ENCODE results near the gene MCC. TPM values are rescaled to one million over a fixed set of nuclear protein-coding genes. Genes with fewer than 3 reads are reported as not detected.

Gene MCC
- total RNA-seq, 1 donor from 2014 or later = 47.7 TPM

GRCh38 chr5:113319256-113320053 is 168.8 kb downstream of the MCC start:
- DNase-seq = no peak

GRCh38 chr5:113317636-113318035 is 170.6 kb downstream of the MCC start:
- DNase-seq = no peak

GRCh38 chr5:113311301-113311700 is 177.0 kb downstream of the MCC start:
- no peak for DNase-seq

DNA sequence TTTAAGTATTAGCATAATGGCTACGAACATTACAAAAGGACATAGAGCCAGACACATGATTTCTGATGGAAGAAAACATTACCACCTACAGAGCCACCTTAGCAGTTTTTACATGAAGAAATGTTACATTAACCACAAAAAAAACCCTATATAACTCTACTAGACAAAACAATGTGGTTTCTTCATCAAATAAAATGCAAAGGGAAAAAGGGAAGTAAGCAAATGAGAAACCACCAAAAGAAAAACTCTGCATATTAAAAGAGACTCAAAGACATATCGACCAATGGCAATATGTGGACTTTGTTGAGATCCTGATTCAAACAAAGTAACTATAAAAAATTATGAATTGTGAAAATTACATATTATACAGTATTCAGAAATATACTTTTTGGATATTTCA is 186.1 kb downstream of the MCC start:
- no peak for DNase-seq

DNA sequence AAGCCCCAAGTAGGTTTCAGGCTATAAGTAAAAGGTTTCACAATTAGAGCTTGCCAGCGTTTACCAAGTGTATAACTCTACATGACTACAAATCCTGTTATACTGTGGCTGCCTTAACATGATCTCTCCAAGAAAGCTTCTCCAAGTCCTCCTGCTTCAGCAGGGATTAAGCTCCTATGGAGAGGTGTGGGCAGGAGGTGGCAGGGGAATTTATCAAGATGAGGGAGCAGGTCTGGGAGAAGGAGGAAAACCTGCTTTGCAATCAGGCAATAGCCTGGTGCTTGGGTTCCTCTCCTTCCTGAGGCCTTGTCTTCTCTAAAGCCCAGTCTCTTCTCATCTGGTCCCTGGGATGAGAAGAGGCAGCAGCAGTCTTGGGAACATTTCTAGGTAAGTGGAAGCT is 188.7 kb downstream of the MCC start:
- no peak for DNase-seq

GRCh38 chr5:113296676-113297075 is 191.6 kb downstream of the MCC start:
- DNase-seq = no peak

DNA sequence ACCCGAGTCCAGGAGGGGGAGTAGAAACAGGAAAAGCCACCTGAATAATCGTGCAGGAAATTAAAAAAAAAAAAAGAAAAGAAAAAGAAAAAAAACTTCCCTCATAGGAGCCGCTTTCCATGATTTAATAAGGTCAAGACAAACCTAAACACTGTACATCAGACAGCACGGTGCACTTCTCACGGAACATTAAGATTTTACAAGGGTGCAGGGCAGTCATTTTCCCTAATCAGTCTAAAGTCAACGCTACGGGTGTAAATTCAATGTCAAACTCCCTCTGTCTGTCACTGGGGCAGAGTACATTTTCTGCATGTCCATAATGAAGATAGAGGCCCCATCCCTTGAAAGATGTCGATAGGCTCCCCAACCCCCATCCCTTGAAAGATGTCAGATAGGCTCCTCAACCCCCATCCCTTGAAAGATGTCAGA is 193.1 kb downstream of the MCC start:
- no peak for DNase-seq

GRCh38 chr5:113294311-113295110 is 193.7 kb downstream of the MCC start:
- peak; percentile 90 for DNase-seq

- peak; percentile 34 for DNase-seq
These were observed 194.3 kb downstream of the MCC start for GRCh38 chr5:113293975-113294310.

- peak; percentile 49 for DNase-seq
These were observed 194.9 kb downstream of the MCC start for GRCh38 chr5:113293068-113293974.

DNA sequence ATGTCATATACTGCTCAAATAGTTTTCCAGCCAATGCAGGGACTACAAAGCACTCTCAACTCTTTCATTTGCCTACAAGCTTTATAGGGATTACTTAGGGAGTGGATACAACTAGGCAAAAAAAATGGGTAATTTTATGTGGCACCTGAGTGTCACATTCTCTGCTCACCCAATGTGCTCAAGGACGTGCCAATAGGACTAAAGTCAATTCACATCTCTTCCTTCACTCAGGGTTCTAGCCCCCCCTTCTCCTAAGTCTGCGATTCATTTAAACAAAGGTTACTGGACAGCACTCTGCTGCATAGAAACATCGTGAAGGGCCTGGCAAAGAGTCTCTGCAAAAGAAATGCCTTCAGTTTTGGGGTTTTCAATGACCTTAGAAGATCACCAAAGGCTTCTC is 195.8 kb downstream of the MCC start:
- peak; percentile 56 for DNase-seq

DNA sequence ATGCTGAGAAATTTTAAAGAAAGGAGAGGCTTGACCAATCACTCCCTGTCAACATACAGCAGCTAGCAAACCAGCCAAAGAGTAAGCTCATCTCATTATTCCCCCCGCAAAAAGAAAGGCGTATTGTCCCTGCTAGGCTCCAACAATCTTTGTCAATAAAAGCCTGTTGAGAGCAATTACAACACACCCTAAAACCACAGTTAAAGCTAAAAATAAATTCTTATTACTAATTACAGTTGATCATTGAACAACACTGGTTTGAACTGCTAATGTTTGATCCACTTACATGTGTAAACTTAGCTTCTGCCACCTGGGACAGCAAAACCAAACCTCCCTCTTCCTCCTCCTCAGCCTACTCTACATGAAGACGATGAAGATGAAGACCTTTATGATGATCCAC is 204.7 kb downstream of the MCC start:
- DNase-seq = no peak

DNA sequence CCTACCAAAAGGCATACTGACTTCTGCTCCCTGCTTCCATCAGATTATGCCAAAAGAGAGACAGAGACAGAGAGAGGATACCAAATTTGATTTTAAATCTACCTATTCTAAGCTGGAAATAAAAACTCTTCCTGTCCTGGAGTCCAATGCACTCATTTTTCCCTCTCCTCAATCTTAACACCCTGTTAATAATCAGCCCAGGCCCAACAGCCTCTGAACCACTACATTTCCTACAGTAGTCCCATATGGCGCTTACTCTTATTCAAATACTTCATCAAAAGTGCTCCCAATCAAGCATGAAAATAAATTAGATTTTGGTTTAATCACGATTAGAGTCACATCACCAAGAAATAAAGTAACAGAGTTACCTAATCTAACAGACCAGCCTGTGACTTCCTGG is 205.8 kb downstream of the MCC start:
- no peak for DNase-seq

GRCh38 chr5:113281194-113281593 is 207.1 kb downstream of the MCC start:
- DNase-seq = no peak

GRCh38 chr5:113280541-113280940 is 207.7 kb downstream of the MCC start:
- no peak for DNase-seq

DNA sequence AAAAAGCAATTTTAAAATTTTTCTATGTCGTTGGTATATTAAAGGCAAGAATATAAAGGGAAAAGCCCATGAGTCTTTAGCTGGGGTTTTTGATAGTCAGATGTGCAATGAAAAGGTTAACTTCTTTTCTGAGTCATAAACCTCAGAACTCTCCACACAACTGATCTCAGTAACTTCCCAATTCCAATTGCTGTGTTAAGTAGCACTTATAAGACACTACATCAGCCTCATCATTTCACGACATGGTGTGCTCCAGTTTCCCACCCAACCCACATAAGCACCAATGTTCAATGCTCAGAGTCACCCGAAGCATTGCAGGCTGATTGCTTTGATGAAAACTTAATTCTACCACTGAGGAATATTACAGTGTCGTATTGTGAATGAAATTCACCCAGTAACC is 209.3 kb downstream of the MCC start:
- no peak for DNase-seq

- DNase-seq = no peak
These were observed 211.8 kb downstream of the MCC start for GRCh38 chr5:113276493-113276892.

DNA sequence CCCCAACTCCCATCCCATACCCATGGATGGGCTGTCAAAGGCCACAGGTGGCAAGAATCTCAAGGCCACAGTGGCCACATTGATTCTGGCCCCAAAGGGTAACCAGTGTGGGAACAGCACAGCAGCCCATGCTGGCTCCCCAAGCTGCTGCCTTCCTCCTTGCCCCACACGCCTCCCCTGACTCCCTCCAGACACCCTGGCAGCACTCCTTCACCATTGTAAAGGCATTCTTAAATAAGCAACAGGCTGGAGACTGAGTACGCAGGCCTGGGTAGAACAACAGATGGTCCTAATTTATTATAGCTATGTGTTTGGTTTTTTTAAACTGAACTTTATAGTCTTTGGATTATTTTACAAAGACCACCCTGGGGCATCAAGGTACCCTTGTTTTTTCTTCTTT is 212.3 kb downstream of the MCC start:
- DNase-seq = peak; percentile 8

GRCh38 chr5:113274836-113275414 is 213.3 kb downstream of the MCC start:
- DNase-seq = no peak

DNA sequence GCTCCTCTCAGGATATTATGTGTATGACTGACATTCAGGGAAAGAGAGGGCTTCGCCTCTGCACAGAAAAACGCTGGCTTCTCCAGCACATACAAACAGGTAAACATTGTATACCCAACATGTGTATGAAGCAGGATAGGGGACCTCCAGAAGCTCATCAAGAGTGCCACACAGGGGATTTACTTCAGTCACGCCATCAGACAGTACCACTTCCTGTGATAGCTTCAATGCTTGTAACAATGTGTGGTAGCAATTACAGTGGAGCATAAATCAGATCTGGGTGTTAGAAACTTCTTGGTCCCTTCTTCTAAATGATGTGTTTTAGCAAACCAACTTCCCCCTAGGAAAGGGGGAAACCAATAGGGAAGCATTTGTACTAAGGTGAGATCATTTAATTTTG is 214.3 kb downstream of the MCC start:
- no peak for DNase-seq

DNA sequence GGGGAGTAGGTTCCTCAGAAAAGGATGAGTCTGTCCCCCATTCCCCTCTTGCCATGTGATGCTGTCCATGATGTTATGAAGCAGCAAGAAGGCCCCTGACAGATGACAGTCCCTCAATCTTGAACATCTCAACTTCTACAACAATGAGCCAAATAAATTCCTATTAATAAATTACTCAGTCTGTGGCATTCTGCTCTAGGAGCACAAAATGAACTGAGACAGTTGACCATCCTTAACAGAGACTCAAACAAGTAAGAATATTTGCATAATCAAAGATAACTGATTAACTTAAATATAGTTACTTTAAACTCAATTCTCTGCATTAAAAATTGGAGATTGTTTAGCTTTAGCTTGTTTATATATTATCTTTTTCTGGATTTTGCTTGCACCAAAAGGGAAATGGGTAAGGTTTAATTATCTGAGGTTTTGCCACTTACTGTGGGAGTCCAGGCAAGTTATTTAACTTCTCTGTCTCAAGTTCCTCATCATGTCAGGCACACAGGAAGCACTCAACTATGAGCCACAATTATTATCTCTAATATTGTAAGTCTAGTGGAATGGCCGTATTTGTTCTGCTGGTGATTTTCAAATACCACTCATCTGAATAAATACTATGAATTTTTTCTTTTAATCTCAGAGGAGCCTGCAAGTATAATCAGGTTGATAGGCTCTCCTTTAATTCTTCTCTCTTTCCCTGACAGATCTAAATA is 216.4 kb downstream of the MCC start:
- no peak for DNase-seq

DNA sequence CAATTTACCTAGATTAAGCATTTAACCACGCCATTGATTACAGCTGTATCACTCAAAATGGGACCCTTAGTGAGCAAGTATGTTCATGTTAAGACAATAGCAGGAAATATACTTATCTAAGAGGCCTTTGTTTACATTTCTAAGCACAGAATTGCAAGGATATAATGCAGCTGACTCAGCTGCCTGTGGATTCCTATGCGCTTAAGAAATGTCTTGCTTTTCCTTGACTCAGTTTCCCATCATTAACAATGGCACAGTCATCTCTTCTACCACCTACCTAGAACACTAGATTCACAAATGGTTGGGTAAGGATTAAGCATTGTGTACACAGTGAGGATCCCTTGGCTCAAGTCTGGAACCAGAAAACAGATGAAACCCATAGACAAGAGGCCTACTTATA is 217.2 kb downstream of the MCC start:
- DNase-seq = no peak
